Inflammatory macrophage treated with lipopolysaccharide for 1 hour (primary cell): ENCODE results near the gene DNASE2.
A peak's percentile ranks its signal among the peaks of the same experiment; 100 is the strongest.

ENCODE experiments used
- DNase-seq, 2 donors: peaks; one replicate each; pipeline ENCODE4 v3.0.0-alpha.2; 2020 to 2022

The DNASE2 gene

DNA sequence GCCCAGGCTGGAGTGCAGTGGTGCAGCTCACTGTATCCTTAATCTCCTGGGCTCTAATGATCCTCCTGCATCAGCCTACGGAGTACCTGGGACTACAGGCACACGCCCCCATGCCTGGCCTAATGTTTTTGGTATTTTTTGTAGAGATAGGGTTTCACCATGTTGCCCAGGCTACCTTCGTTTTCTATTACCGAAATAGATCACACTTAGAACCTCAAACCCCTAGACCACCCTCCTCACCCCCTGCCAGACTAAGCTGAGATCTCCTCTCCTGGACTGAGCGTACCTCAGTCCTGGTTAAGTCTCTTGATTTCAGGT lies 5.4 kb upstream of the DNASE2 start:
- DNase-seq = no peak

DNA sequence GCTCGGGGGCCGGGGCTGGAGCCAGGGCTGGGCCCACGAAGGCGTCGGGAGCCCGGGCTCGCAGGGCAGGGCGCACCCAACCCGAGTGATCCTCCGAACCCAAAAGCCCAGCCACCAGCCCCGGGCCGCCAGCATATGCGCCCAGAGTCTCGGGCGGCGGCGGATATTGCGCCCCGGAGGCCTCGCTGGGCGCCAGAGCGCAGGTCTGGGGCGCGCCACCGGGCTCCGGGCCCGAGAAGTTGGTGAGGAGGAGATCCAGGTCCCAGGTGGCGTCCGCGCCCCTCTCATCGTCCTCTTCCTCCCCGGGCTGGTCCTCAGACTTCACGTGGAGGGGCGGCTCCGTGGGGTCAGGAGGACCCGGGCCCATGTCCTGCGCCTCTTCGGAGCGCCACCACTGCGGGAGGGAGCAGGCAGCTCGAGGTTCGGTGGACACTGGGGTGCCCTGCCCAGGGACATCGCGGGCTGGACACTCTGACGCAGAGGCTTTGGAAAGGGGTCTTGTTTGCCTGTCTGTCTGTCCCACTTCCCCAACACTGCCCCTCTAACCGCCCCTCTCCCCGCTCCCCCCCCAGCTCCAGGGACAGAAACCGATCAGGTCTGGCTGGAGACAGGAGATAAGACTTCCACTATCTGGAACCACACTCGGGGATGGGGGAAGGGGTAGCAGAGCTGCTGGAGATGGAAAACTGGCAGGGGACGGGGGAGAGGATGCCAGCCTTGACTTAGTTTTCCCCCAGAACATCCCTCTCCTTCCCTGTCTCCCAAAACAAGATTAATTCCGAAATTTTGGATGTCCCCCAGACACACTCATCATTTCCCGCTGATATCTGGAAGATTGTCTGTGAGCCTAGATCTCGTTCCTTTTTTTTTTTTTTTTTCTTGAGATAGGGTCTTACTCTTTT lies 4.8 kb upstream of the DNASE2 start:
- DNase-seq = no peak

GRCh38 chr19:12884926-12885748 lies 3.9 kb upstream of the DNASE2 start:
- peak; percentile 39 to 79 for DNase-seq

DNA sequence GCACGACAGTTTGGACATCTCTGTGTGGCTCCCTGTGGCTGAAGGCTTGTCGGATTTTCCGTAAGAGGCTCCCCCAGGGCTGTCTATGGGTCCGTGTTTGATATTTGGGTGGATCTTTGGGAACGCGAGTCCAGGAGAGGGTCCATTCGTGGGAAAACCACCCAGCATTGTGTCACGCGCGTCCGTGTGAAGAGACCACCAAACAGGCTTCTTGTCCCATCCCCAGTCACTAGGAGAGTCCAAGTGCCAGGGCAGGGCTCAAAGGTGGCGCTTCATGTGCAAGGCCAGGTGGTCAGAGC lies 3.3 kb upstream of the DNASE2 start:
- DNase-seq = no peak

GRCh38 chr19:12884202-12884601 lies 3.0 kb upstream of the DNASE2 start:
- no peak for DNase-seq

- DNase-seq = no peak
Observed at GRCh38 chr19:12882589-12882988, 1.3 kb upstream of the DNASE2 start.

GRCh38 chr19:12880551-12881171 lies 588 bp downstream of the DNASE2 start:
- no peak for DNase-seq

DNA sequence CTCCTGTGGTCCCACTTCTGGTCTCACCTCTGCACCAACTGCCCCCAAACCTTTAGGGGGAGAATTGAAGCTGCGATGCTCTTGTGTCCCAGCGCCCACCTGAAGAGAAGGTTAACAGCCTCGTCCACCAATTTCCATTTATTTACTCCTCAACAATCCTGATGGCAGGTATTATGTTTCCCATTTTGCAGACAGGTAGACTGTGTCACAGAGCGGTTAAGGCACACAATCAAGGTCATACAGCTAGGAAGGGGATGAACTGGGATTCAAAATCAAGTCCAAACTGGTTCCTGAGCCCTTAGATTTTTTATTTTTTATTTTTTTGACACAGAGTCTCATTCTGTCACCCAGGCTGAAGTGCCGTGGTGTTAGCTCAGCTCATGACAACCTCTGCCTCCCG lies 6.2 kb downstream of the DNASE2 start:
- DNase-seq = no peak

- DNase-seq = no peak
Observed at GRCh38 chr19:12873891-12874745, 7.1 kb downstream of the DNASE2 start.

DNA sequence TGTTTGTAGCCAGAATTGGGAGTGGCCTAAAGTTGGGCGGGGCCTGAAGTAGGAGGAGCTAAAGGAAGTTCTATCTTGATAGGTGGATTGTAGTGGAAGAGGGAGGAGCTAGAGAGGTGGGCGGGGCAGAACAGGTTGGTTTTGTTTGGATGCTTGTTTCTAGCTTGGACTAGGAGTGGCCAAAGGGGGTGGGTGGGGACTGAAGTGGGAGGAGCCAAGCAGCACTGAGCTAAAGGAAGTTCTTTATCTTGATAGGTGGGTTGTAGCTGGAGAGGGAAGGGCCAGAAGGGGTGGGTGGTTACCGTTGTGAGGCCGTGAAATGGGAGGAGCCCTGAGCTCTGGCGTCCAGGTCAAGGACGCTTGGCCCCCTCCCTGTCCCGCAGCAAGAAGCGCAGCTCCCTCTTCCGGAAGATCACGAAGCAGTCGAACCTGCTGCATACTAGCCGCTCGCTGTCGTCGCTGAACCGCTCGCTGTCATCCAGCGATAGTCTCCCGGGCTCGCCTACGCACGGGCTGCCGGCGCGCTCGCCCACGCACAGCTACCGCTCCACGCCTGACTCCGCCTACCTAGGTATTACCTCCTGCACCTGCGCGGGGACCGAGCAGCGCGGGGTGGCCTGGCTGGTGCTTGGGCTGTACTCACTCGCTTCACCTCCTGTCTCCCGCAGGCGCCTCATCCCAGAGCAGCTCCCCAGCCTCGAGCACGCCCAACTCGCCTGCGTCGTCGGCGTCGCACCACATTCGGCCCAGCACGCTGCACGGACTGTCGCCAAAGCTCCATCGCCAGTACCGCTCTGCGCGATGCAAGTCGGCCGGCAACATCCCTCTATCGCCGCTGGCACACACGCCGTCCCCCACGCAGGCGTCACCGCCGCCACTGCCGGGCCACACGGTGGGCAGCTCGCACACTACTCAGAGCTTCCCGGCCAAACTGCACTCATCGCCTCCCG lies 8.0 kb downstream of the DNASE2 start:
- peak; percentile 51 to 60 for DNase-seq

DNA sequence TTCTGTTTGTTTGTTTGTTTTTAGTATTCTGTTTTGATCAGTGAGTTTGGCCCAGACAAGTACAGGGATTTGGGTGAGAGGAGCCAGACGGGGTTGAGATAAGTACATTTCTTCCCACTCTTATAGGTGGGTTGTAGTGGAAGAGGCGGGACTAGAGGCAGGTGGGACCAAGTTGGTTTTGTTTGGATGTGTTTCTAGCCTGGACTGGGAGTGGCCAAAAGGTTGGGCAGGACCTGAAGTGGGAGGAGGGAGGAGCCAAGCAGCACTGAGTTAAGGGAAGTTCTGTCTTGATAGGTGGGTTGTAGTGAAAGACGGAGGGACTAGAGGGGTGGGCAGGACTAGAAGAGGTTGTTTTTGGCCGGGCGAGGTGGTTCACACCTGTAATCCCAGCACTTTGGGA lies 9.0 kb downstream of the DNASE2 start:
- no peak for DNase-seq

DNA sequence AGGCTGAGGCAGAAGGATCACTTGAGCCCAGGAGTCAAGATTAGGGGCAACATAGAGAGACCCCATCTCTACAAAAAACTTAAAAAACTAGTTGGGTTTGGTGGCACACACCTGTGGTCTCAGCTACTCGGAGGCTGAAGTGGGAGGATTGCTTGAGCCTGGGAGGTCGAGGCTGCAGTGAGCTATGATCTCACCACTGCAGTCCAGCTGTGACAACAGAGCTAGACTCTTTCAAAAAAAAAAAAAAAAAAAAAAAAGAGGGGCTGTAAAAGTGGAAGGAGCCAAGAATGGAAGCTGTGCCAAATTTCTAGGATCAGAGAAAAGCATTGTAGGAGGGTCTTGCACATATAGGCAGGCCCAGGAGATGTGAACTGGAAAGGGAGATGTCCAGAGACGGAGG lies 9.6 kb downstream of the DNASE2 start:
- no peak for DNase-seq

DNA sequence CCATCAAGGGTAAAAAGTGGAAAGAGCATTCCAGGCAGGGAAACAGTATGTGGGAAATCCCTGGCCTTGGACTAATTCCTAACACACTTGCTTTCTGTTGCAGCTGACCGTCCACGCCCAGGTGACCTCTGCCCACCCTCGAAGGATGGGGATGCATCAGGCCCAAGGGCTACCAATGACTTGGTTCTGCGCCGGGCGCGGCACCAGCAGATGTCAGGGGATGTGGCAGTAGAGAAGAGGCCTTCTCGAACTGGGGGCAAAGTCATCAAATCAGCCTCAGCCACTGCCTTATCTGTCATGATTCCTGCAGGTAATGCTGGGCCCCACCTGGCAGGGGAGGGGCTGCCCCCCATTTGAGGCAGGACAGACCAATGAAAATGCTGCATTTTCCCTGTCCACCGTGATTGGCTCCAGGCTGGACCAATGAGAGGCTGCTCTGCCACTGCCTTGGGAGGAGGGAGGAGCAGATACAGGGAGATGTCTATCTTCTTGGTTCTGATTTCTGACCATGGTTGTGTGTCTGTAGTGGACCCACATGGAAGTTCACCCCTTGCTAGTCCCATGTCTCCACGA lies 12.6 kb downstream of the DNASE2 start:
- no peak for DNase-seq

- peak; percentile 41 to 68 for DNase-seq
Observed at GRCh38 chr19:12867120-12868099, 13.8 kb downstream of the DNASE2 start.

GRCh38 chr19:12866416-12867119 lies 14.7 kb downstream of the DNASE2 start:
- DNase-seq = no peak

DNA sequence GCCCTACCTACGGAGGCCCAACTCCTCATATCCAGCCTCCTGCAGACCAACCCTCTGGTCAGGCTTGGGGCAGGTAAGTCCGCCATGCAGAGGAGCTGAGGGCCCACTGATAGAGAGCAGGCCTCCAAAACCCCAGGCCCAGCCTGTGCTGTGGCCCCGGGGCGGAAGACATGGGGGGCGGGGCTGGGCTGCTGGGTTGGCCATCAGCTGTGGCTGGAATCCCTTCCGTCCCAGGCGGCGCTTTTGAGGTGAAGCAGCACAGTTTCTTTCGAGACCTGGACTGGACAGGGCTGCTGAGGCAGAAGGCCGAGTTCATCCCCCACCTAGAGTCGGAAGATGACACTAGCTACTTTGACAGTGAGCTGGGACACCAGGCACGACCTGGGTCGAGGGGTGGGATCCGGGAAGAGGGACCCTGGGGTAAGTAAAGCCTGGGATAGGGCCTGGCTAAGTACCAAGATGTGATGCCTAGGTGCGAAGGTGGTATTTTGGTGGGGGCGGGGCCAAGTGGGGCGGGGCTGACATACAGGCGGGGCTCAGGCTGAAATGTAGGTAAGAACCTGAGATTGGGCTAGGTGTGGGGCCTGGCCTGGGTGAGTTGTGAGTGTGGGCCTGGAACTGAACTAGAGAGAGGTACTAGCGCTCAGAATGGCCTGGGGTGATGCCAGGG lies 15.4 kb downstream of the DNASE2 start:
- no peak for DNase-seq

DNA sequence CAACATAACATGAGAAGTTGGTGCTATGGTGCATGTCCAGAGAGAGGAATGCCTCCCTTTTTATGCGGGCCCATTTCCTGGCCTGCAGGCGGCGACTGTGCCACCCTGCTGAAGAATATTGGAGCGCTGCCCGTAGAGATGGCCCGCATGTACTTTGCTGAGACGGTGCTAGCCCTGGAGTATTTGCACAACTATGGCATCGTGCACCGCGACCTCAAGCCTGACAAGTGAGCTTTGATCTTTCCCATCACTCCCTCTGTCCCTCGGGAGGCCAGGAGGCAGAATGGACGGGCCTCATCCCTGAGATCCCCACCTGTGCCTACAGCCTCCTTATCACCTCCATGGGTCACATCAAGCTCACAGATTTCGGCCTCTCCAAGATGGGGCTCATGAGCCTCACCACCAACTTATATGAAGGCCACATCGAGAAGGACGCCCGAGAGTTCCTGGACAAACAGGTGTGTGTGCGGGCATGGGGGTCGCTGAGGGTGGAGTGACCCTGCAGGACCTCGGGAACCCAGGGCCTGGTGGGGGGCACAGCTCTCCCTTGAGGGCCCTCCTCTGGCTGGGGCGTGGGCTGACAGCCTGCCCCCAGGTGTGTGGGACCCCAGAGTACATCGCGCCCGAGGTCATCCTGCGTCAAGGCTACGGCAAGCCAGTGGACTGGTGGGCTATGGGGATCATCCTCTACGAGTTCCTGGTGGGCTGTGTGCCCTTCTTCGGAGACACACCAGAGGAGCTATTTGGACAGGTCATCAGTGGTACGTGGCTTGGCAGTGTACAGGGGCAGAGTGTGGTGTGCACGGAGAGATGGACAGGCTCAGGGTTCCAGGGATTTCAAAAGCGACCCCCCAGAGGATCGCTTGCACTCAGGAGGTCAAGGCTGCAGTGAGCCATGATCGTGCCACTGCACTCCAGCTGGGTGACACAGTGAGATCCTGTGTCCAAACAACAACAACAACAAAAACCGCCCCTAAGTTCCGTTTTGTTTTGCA lies 16.2 kb downstream of the DNASE2 start:
- no peak for DNase-seq

DNA sequence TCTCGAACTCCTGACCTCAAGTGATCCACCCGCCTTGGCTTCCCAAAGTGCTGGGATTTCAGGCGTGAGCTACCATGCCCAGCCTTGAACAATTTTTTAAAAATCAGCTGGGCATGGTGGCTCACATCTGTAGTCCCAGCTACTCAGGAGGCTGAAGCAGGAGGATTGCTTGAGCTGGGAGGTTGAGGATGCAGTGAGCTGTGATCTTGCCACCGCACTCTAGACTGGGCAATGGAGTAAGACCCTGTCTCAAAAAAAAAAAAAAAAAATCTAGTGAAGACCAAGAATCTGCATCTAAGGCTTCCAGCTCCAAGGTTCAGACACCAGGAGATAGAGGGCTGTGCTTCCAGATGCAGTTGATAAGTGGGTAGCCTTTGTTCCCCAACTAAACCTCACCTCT lies 17.1 kb downstream of the DNASE2 start:
- no peak for DNase-seq
